ENCODE measurements around the gene GLI3.

Gene GLI3

DNA sequence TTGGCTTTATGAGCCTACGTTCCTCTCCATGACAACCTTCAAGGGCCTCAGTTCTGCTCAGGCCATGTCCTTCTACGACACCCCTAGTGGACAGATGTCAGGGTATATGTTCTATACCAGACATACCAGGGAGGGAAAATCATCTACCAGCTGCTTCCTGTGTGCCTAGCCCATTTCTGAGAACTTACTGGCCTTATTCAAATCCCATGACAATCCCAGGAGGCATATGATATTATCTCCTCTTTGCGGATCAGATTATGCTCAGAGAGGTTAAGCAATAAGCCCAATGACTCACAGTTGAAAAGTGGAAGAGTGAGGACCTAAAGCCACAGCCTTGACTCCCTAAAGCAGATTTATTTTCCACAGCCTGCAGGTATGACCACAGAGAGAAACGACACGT is 139.3 kb downstream of the GLI3 start:
- no peaks in the 10 kb centered on the region for H3K27me3 Mint-ChIP-seq
- H3K4me1 Mint-ChIP-seq = no peaks in the 10 kb centered on the region
- no peak overlapping the region for H3K4me3 Mint-ChIP-seq
- CTCF ChIA-PET = no interaction called here
- H3K36me3 Mint-ChIP-seq = no peaks in the 10 kb centered on the region
- no peak for DNase-seq
- no peak overlapping the region for H3K27ac Mint-ChIP-seq
- H3K9me3 Mint-ChIP-seq = no peaks in the 10 kb centered on the region

- Mint-ChIP-seq H3K4me3 (no peak overlapping the region), H3K4me1 (no peaks in the 10 kb centered on the region), H3K36me3 (no peaks in the 10 kb centered on the region), H3K27me3 (no peaks in the 10 kb centered on the region), H3K9me3 (no peaks in the 10 kb centered on the region), H3K27ac (no peak overlapping the region)
- DNase-seq = no peak
- CTCF ChIA-PET = no interaction called here
Observed at GRCh38 chr7:42096681-42097561, 140.1 kb downstream of the GLI3 start.

GRCh38 chr7:42096268-42096667 is 140.7 kb downstream of the GLI3 start:
- no peaks in the 10 kb centered on the region for H3K27me3 Mint-ChIP-seq
- no peaks in the 10 kb centered on the region for H3K4me1 Mint-ChIP-seq
- no peaks in the 10 kb centered on the region for H3K9me3 Mint-ChIP-seq
- H3K36me3 Mint-ChIP-seq = no peaks in the 10 kb centered on the region
- no peak overlapping the region for H3K27ac Mint-ChIP-seq
- CTCF ChIA-PET = no interaction called here
- no peak for DNase-seq
- H3K4me3 Mint-ChIP-seq = no peak overlapping the region

- Mint-ChIP-seq H3K36me3 (no peaks in the 10 kb centered on the region), H3K9me3 (no peaks in the 10 kb centered on the region), H3K27ac (no peak overlapping the region), H3K27me3 (no peaks in the 10 kb centered on the region), H3K4me3 (no peak overlapping the region), H3K4me1 (no peaks in the 10 kb centered on the region)
- CTCF ChIA-PET = no interaction called here
- no peak for DNase-seq
Observed at GRCh38 chr7:42095791-42096190, 141.2 kb downstream of the GLI3 start.

- Mint-ChIP-seq H3K4me3 (no peak overlapping the region), H3K4me1 (no peaks in the 10 kb centered on the region), H3K27me3 (no peaks in the 10 kb centered on the region), H3K9me3 (no peaks in the 10 kb centered on the region), H3K36me3 (no peaks in the 10 kb centered on the region), H3K27ac (no peak overlapping the region)
- DNase-seq = no peak
- CTCF ChIA-PET = no interaction called here
Observed at GRCh38 chr7:42093349-42093905, 143.6 kb downstream of the GLI3 start.

GRCh38 chr7:42091461-42092291 is 145.3 kb downstream of the GLI3 start:
- no peaks in the 10 kb centered on the region for H3K27me3 Mint-ChIP-seq
- no peak overlapping the region for H3K27ac Mint-ChIP-seq
- DNase-seq = no peak
- no peak overlapping the region for H3K4me3 Mint-ChIP-seq
- H3K36me3 Mint-ChIP-seq = no peaks in the 10 kb centered on the region
- H3K9me3 Mint-ChIP-seq = no peaks in the 10 kb centered on the region
- CTCF ChIA-PET = no interaction called here
- no peaks in the 10 kb centered on the region for H3K4me1 Mint-ChIP-seq

DNA sequence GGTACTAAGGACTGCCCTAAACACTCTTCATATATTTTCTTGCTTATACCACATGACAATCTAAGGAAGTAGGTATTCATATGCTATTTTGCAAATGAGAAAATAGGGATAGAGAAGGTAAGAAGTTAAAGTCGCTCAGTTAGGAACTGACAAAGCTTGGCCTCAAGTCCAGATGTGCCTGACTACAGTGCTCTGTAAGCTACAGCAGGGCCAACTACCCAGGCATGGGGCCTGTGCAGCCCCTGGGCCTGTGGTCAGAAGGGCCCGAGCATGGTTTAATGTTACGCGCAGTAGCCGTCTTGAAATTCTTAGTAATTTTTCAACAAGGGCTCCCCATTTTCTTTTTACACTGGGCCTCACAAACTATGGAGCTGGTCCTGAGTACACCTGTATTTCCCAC is 146.2 kb downstream of the GLI3 start:
- H3K27me3 Mint-ChIP-seq = no peaks in the 10 kb centered on the region
- H3K4me1 Mint-ChIP-seq = no peaks in the 10 kb centered on the region
- no peak for DNase-seq
- no peaks in the 10 kb centered on the region for H3K36me3 Mint-ChIP-seq
- H3K9me3 Mint-ChIP-seq = no peaks in the 10 kb centered on the region
- H3K4me3 Mint-ChIP-seq = no peak overlapping the region
- no peak overlapping the region for H3K27ac Mint-ChIP-seq
- CTCF ChIA-PET = no interaction called here

DNA sequence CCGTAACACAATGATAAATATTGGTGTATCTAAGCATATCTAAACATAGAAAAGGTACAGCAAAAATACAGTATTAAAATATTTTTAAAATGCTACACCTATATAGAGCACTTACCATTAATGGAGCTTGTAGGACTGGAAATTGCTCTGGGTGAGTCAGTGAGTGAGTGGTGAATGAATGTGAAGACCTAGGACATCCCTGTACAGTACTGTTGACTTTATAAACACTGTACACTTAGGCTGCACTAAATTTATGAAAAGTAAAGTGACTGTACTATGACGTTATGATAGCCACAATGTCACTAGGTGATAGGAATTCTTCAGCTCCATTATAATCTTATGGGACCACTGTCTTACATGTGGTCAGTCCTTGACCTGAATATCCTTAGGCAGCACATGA is 147.0 kb downstream of the GLI3 start:
- Mint-ChIP-seq H3K27me3 (no peaks in the 10 kb centered on the region), H3K4me3 (no peak overlapping the region)
- CTCF ChIA-PET = no interaction called here

GRCh38 chr7:42087616-42088015 is 149.4 kb downstream of the GLI3 start:
- CTCF ChIA-PET = no interaction called here
- Mint-ChIP-seq H3K4me3 (no peak overlapping the region), H3K4me1 (no peaks in the 10 kb centered on the region), H3K9me3 (no peaks in the 10 kb centered on the region), H3K36me3 (no peaks in the 10 kb centered on the region), H3K27me3 (no peaks in the 10 kb centered on the region), H3K27ac (no peak overlapping the region)
- no peak for DNase-seq

More for the DNA sequence above, 147.0 kb downstream of the GLI3 start:
- H3K4me1 Mint-ChIP-seq = no peaks in the 10 kb centered on the region
- no peaks in the 10 kb centered on the region for H3K36me3 Mint-ChIP-seq
- no peaks in the 10 kb centered on the region for H3K9me3 Mint-ChIP-seq
- no peak overlapping the region for H3K27ac Mint-ChIP-seq
- DNase-seq = no peak

- no peak overlapping the region for H3K27ac Mint-ChIP-seq
- H3K36me3 Mint-ChIP-seq = no peaks in the 10 kb centered on the region
- no peak overlapping the region for H3K4me3 Mint-ChIP-seq
- H3K9me3 Mint-ChIP-seq = no peaks in the 10 kb centered on the region
- CTCF ChIA-PET = no interaction called here
- no peak for DNase-seq
- H3K27me3 Mint-ChIP-seq = peaks cover 4% of the 10 kb centered on the region
- H3K4me1 Mint-ChIP-seq = no peaks in the 10 kb centered on the region
Observed at GRCh38 chr7:42085531-42085930, 151.5 kb downstream of the GLI3 start.

- Mint-ChIP-seq H3K27me3 (peaks cover 4% of the 10 kb centered on the region), H3K4me3 (no peak overlapping the region), H3K36me3 (no peaks in the 10 kb centered on the region), H3K9me3 (no peaks in the 10 kb centered on the region), H3K27ac (no peak overlapping the region), H3K4me1 (no peaks in the 10 kb centered on the region)
- no peak for DNase-seq
- CTCF ChIA-PET = no interaction called here
Observed at GRCh38 chr7:42084263-42084662, 152.7 kb downstream of the GLI3 start.

GRCh38 chr7:42083284-42083683 is 153.7 kb downstream of the GLI3 start:
- CTCF ChIA-PET = interaction anchor here (0.6 kb wide), 1 partner anchor 1805 kb away, joined by 3 read pairs; no protein-coding TSS in a partner anchor
- no peaks in the 10 kb centered on the region for H3K9me3 Mint-ChIP-seq
- H3K36me3 Mint-ChIP-seq = no peaks in the 10 kb centered on the region
- no peak overlapping the region for H3K4me3 Mint-ChIP-seq
- no peaks in the 10 kb centered on the region for H3K4me1 Mint-ChIP-seq
- H3K27me3 Mint-ChIP-seq = peaks cover 4% of the 10 kb centered on the region
- no peak overlapping the region for H3K27ac Mint-ChIP-seq
- no peak for DNase-seq

GRCh38 chr7:42082144-42082543 is 154.9 kb downstream of the GLI3 start:
- peaks cover 4% of the 10 kb centered on the region for H3K27me3 Mint-ChIP-seq
- no peak overlapping the region for H3K4me3 Mint-ChIP-seq
- H3K27ac Mint-ChIP-seq = no peak overlapping the region
- H3K9me3 Mint-ChIP-seq = no peaks in the 10 kb centered on the region
- DNase-seq = no peak
- H3K36me3 Mint-ChIP-seq = no peaks in the 10 kb centered on the region
- H3K4me1 Mint-ChIP-seq = no peaks in the 10 kb centered on the region
- CTCF ChIA-PET = no interaction called here

DNA sequence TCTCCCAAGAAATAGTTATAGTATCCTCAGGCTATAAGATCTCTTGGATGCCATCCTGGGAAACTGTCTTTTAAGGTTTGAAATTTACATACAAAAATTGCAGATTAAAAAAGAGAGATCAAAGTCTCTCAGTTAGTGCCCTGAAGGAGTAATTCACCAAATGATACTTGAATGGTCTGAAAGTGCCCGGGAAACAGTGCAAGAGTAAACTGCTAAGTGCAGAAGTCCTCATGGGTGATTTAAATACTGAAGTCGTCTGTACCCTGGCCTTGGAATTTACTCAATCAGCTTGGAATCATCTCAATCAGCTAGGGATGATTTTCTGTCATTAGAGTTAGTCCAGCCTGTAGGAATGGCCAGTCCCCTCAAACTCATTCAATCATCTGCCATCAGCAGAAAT is 155.3 kb downstream of the GLI3 start:
- H3K9me3 Mint-ChIP-seq = no peaks in the 10 kb centered on the region
- H3K4me1 Mint-ChIP-seq = no peaks in the 10 kb centered on the region
- no peak overlapping the region for H3K4me3 Mint-ChIP-seq
- DNase-seq = no peak
- CTCF ChIA-PET = no interaction called here
- no peak overlapping the region for H3K27ac Mint-ChIP-seq
- peaks cover 4% of the 10 kb centered on the region for H3K27me3 Mint-ChIP-seq
- no peaks in the 10 kb centered on the region for H3K36me3 Mint-ChIP-seq
